Thoracic aorta (tissue), 2 donors: Measurements from ENCODE around the gene TBX4. TPM values are rescaled to one million over a fixed set of nuclear protein-coding genes. Genes with fewer than 3 reads are reported as not detected.

Experiments used
- ATAC-seq: fragments of 150-250 bp; one replicate; pipeline ENCODE4 v1.8.0; 2017; ENCODE audit warnings: low read depth; ENCODE audit not compliant: insufficient number of reproducible peaks, low FRiP score
- DNase-seq: peaks from one replicate; pipeline ENCODE4 v3.0.0-alpha.2; 2020; ENCODE audit warnings: low spot score
- H3K27ac ChIP-seq, 2 donors: fragments of 200-600 bp; sonication (generic); 1 replicate in 1 of 2; 2 replicates in 1 of 2; pipeline ENCODE4 v1.5.1; 2016; ENCODE audit warnings: mild to moderate bottlenecking in 2 of 2, moderate library complexity in 2 of 2
- H3K27me3 ChIP-seq: fragments of 200-600 bp; sonication (generic); replicated peaks from 2 replicates; pipeline ENCODE4 v1.6.0; 2016; ENCODE audit warnings: mild to moderate bottlenecking; ENCODE audit not compliant: insufficient read depth
- H3K36me3 ChIP-seq: fragments of 200-600 bp; sonication (generic); one replicate; pipeline ENCODE4 v1.5.1; 2016
- H3K4me1 ChIP-seq, 2 donors: fragments of 200-600 bp; sonication (generic); 1 replicate in 1 of 2; 2 replicates in 1 of 2; pipeline versions ENCODE4 v1.5.1 to v1.6.0; 2016; ENCODE audit warnings: low read depth in 2 of 2, mild to moderate bottlenecking in 1 of 2; ENCODE audit not compliant: control insufficient read depth in 1 of 2
- H3K4me3 ChIP-seq: fragments of 200-600 bp; sonication (generic); 2 replicates; pipeline ENCODE4 v1.5.1; 2016; ENCODE audit warnings: mild to moderate bottlenecking
- H3K9me3 ChIP-seq: fragments of 200-600 bp; sonication (generic); 2 replicates; pipeline ENCODE4 v1.5.1; 2016
- CTCF ChIP-seq: fragments of 200-600 bp; sonication (generic); IDR thresholded peaks from one replicate; pipeline ENCODE4 v1.5.1; 2019; ENCODE audit warnings: antibody characterized with exemption
- total RNA-seq, 2 donors: library from RNA; depleted of rRNA; stranded (reverse); fragments of >200 nt; gene quantifications; one replicate each; pipeline versions ENCODE4 v1.1.0 to v1.2.3, GENCODE V29; 2016

The TBX4 gene
- total RNA-seq, 2 donors from 2014 or later = not detected

- H3K9me3 ChIP-seq = no peaks in the 10 kb centered on the region
- H3K4me3 ChIP-seq = no peak overlapping the region
- TF ChIP-seq CTCF = no peak
- H3K27ac ChIP-seq = no peak overlapping the region
- H3K4me1 ChIP-seq = no peaks in the 10 kb centered on the region
- ATAC-seq (no peak), DNase-seq (no peak)
- H3K36me3 ChIP-seq = no peaks in the 10 kb centered on the region
- H3K27me3 ChIP-seq = peaks cover 13% of the 10 kb centered on the region
Measured at GRCh38 chr17:61422116-61422799, 30.0 kb upstream of the TBX4 start.

- DNase-seq = no peak
- no peak overlapping the region for H3K4me3 ChIP-seq
- no peak for TF ChIP-seq CTCF
- no peaks in the 10 kb centered on the region for H3K36me3 ChIP-seq
- H3K27me3 ChIP-seq = peaks cover 13% of the 10 kb centered on the region
- H3K27ac ChIP-seq = no peak overlapping the region
- no peaks in the 10 kb centered on the region for H3K4me1 ChIP-seq
- no peaks in the 10 kb centered on the region for H3K9me3 ChIP-seq
- ATAC-seq = no peak
Measured at GRCh38 chr17:61422869-61423268, 29.4 kb upstream of the TBX4 start.

GRCh38 chr17:61423967-61424649 lies 28.1 kb upstream of the TBX4 start:
- no peaks in the 10 kb centered on the region for H3K4me1 ChIP-seq
- H3K27ac ChIP-seq = no peak overlapping the region
- H3K4me3 ChIP-seq = no peak overlapping the region
- ATAC-seq = no peak
- no peaks in the 10 kb centered on the region for H3K36me3 ChIP-seq
- peaks cover 13% of the 10 kb centered on the region for H3K27me3 ChIP-seq
- TF ChIP-seq CTCF = no peak
- H3K9me3 ChIP-seq = no peaks in the 10 kb centered on the region
- DNase-seq = no peak

GRCh38 chr17:61425682-61426481 lies 26.3 kb upstream of the TBX4 start:
- Histone ChIP-seq H3K4me3 (no peak overlapping the region), H3K36me3 (no peaks in the 10 kb centered on the region), H3K4me1 (no peaks in the 10 kb centered on the region), H3K9me3 (no peaks in the 10 kb centered on the region), H3K27ac (no peak overlapping the region), H3K27me3 (peaks cover 12% of the 10 kb centered on the region)
- no peak for TF ChIP-seq CTCF
- no peak for ATAC-seq
- DNase-seq = no peak
